PC-3 (cell line): ENCODE measurements around the gene ZNF687. TPM values are rescaled to one million over a fixed set of nuclear protein-coding genes. Genes with fewer than 3 reads are reported as not detected.

ENCODE experiments used
- ATAC-seq: fragments of 200-7000 bp; cut with Tn5 transposase; 2 replicates; pipeline ENCODE4 v1.9.1; 2020; ENCODE audit warnings: mild to moderate bottlenecking, moderate library complexity
- BruUV-seq: library from RNA; stranded (reverse); fragments of 400-500 nt; replicated peaks from 2 replicates; lab custom pipeline; 2021; lab: Mats Ljungman, UMichigan
- CTCF ChIA-PET: fragments of 300-600 bp; sonication (Branson Sonifier 250); formaldehyde crosslinking; loops from one replicate; lab custom pipeline; 2022; ENCODE audit warnings: antibody characterized with exemption; lab: Charles Lee
- POLR2A ChIA-PET: fragments of 300-600 bp; sonication (Branson Sonifier 250); formaldehyde crosslinking; loops from one replicate; lab custom pipeline; 2022; ENCODE audit warnings: antibody characterized with exemption; ENCODE audit not compliant: unreplicated experiment; lab: Charles Lee
- DNase-seq: peaks from one replicate; pipeline ENCODE4 v3.0.0-alpha.2; 2015
- H2AFZ ChIP-seq: fragments of 300-600 bp; sonication (generic); 2 replicates; pipeline ENCODE4 v1.6.0; 2016; ENCODE audit warnings: antibody characterized with exemption, low read length
- H3F3A ChIP-seq: fragments of 300-600 bp; sonication (generic); one replicate; pipeline ENCODE4 v1.6.0; 2017; ENCODE audit warnings: antibody characterized with exemption, low read length, control low read depth, mild to moderate bottlenecking; ENCODE audit not compliant: unreplicated experiment
- H3K27ac ChIP-seq: fragments of 300-600 bp; sonication (generic); 2 replicates; pipeline ENCODE4 v1.5.1; 2016; ENCODE audit warnings: mild to moderate bottlenecking, low read length
- H3K27me3 ChIP-seq: fragments of 300-600 bp; sonication (generic); 2 replicates; pipeline ENCODE4 v1.6.1; 2016; ENCODE audit warnings: low read length, mixed read lengths
- H3K36me3 ChIP-seq: fragments of 300-600 bp; sonication (generic); 2 replicates; pipeline ENCODE4 v1.6.1; 2016; ENCODE audit warnings: low read depth, mixed run types, low read length, mixed read lengths
- H3K4me1 ChIP-seq: fragments of 300-600 bp; sonication (generic); 2 replicates; pipeline ENCODE4 v1.5.1; 2016; ENCODE audit warnings: low read length; ENCODE audit not compliant: insufficient read depth
- H3K4me2 ChIP-seq: fragments of 300-600 bp; sonication (generic); 2 replicates; pipeline ENCODE4 v1.6.0; 2016; ENCODE audit warnings: low read length
- H3K4me3 ChIP-seq: fragments of 300-600 bp; sonication (generic); 2 replicates; pipeline ENCODE4 v1.5.1; 2016; ENCODE audit warnings: mild to moderate bottlenecking, low read length, mixed read lengths
- H3K79me2 ChIP-seq: fragments of 300-600 bp; sonication (generic); 2 replicates; pipeline ENCODE4 v1.6.1; 2017; ENCODE audit warnings: low read length, mixed read lengths
- H3K9ac ChIP-seq: fragments of 300-600 bp; sonication (generic); 2 replicates; pipeline ENCODE4 v1.6.0; 2016; ENCODE audit warnings: mild to moderate bottlenecking, low read length
- H3K9me2 ChIP-seq: fragments of 300-600 bp; sonication (generic); replicated peaks from 2 replicates; pipeline ENCODE4 v1.6.1; 2016; ENCODE audit warnings: mixed run types, low read length, mixed read lengths
- H3K9me3 ChIP-seq: fragments of 300-600 bp; sonication (generic); 2 replicates; pipeline ENCODE4 v1.6.1; 2016; ENCODE audit warnings: low read length, mixed read lengths
- H4K20me1 ChIP-seq: fragments of 300-600 bp; sonication (generic); 2 replicates; pipeline ENCODE4 v1.6.1; 2016; ENCODE audit warnings: low read length, mixed read lengths
- EZH2 ChIP-seq: fragments of 300-600 bp; sonication (generic); IDR thresholded peaks from one replicate; pipeline ENCODE4 v1.6.1; 2017; ENCODE audit warnings: antibody characterized with exemption, mild to moderate bottlenecking, low read length; ENCODE audit not compliant: unreplicated experiment
- EZH2phosphoT487 ChIP-seq: fragments of 300-600 bp; sonication (generic); IDR thresholded peaks from 2 replicates; pipeline ENCODE4 v1.6.1; 2018; ENCODE audit warnings: mild to moderate bottlenecking, antibody characterized with exemption, low read length, borderline replicate concordance
- intact Hi-C: fragments of 100-400 bp; cut with micrococcal nuclease; formaldehyde crosslinking; loops from 2 replicates; pipeline ENCODE4 v1.9.0; 2023
- total RNA-seq: library from RNA; depleted of rRNA; stranded (reverse); fragments of >200 nt; gene quantifications from 2 replicates; pipeline ENCODE4 v1.2.3, GENCODE V29; 2014
- TF ChIP-seq, protein P1 (sequence below): fragments of 300-600 bp; sonication (generic); conservative IDR thresholded peaks from 2 replicates; pipeline ENCODE4 v1.5.1; 2017; ENCODE audit warnings: antibody characterized with exemption, low read depth, mild to moderate bottlenecking, low read length

The ZNF687 gene
- total RNA-seq, 1 experiment from 2014 or later: 24.6 TPM

- no peaks in the 10 kb centered on the region for H3K9me2 ChIP-seq
- TF ChIP-seq EZH2: no peak
- TF ChIP-seq, protein P1, sequence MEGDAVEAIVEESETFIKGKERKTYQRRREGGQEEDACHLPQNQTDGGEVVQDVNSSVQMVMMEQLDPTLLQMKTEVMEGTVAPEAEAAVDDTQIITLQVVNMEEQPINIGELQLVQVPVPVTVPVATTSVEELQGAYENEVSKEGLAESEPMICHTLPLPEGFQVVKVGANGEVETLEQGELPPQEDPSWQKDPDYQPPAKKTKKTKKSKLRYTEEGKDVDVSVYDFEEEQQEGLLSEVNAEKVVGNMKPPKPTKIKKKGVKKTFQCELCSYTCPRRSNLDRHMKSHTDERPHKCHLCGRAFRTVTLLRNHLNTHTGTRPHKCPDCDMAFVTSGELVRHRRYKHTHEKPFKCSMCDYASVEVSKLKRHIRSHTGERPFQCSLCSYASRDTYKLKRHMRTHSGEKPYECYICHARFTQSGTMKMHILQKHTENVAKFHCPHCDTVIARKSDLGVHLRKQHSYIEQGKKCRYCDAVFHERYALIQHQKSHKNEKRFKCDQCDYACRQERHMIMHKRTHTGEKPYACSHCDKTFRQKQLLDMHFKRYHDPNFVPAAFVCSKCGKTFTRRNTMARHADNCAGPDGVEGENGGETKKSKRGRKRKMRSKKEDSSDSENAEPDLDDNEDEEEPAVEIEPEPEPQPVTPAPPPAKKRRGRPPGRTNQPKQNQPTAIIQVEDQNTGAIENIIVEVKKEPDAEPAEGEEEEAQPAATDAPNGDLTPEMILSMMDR: peak; percentile 94
- BruUV-seq: no TSS peak
- no peak overlapping the region for H3K27ac ChIP-seq
- intact Hi-C loops: loop anchor here (1.0 to 2.0 kb wide), 2 partner anchors 56 to 151 kb away; no protein-coding TSS in a partner anchor
- CTCF ChIA-PET: interaction anchor here (0.6 to 1.5 kb wide), 7 partner anchors 30 to 227 kb away, joined by 3 to 6 read pairs (median 4); partner anchors contain the start of gene ZNF687
- peaks cover 31% of the 10 kb centered on the region for H3K36me3 ChIP-seq
- H3K4me3 ChIP-seq: no peak overlapping the region
- ATAC-seq (peak; percentile 62), DNase-seq (peak; percentile 86)
- H3K9me3 ChIP-seq: no peaks in the 10 kb centered on the region
- H3K4me1 ChIP-seq: peaks cover 5% of the 10 kb centered on the region; the same call in 1 of the 2 replicates
- no peak overlapping the region for H2AFZ ChIP-seq
- H3K27me3 ChIP-seq: no peaks in the 10 kb centered on the region
- no peaks in the 10 kb centered on the region; the same call in 1 of the 2 replicates for H4K20me1 ChIP-seq
- no peak overlapping the region for H3K9ac ChIP-seq
- POLR2A ChIA-PET: interaction anchor here (0.5 to 1.0 kb wide), 4 partner anchors 9 to 86 kb away, joined by 3 to 13 read pairs (median 3); no protein-coding TSS in a partner anchor
- H3F3A ChIP-seq: peaks cover 4% of the 10 kb centered on the region
- H3K79me2 ChIP-seq: peaks cover 22% of the 10 kb centered on the region
- no peak overlapping the region for H3K4me2 ChIP-seq
Measured at GRCh38 chr1:151251656-151252470, 30.2 kb upstream of the ZNF687 start.

DNA sequence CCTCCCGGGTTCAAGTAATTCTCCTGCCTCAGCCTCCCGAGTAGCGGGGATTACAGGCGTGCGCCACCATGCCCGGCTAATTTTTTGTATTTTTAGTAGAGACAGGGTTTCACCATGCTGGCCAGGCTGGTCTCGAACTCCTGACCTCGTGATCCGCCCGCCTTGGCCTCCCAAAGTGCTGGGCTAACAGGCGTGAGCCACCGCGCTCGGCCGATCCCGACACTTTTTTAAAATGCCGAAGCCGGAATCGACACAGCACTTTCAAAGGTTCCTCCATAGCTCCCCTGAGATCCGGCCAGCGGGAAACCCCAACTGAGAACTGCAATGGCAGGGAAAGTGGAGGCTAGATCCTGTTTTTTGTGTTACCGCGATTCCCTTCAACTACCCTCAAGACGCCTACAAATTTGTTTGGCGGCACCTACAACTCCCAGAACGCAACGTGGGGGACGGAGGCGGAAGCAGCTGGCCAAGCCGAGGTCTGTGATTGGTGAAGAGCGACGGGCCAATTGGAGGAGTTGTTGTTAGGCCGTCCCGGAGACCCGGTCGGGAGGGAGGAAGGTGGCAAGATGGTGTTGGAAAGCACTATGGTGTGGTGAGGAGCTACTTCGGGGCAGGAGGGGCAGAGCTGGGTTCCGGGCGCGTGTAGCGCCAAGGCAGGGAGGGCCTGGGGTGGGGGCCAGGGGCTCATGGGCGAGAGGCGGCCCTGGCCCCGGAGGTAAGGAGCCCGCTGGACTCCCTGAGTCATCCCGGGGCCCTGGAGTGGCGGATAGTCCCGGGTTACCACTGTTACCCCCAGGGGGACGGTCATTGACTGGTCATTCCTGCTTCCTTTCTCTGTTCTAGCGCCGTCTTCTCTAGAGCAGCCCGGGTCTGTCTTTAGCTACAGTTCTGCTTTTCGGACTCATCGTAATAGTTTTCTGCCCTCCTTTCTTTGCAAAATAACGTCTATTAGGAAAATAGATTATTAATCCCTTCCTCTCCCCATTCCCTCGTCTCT, 27.6 kb upstream of the ZNF687 start, which contains the start of gene PSMD4:
PSMD4 (plus strand) TSS at position 518 of the 997 bp plus-strand sequence; CDS start at position 567, 49 bp downstream.
- Histone ChIP-seq H3K79me2 (peaks cover 49% of the 10 kb centered on the region), H3K4me2 (peak within 1 kb of the TSS; percentile 84), H3K36me3 (peaks cover 8% of the 10 kb centered on the region), H3K27ac (peak within 1 kb of the TSS; percentile 75), H3K27me3 (no peaks in the 10 kb centered on the region), H3K9me2 (no peaks in the 10 kb centered on the region), H3K9me3 (no peaks in the 10 kb centered on the region), H4K20me1 (no peaks in the 10 kb centered on the region; the same call in 1 of the 2 replicates), H3K4me3 (peak within 1 kb of the TSS; percentile 81), H3K4me1 (peaks cover 9% of the 10 kb centered on the region; the same call in 1 of the 2 replicates), H3K9ac (peak within 1 kb of the TSS; percentile 84), H2AFZ (peak within 1 kb of the TSS; percentile 65), H3F3A (peaks cover 4% of the 10 kb centered on the region)
- BruUV-seq: TSS peak; percentile 96
- no peak for TF ChIP-seq EZH2phosphoT487
- TF ChIP-seq, protein P1: no peak
- CTCF ChIA-PET: interaction anchor here (0.7 to 1.0 kb wide), 2 partner anchors 27 to 155 kb away, joined by 3 to 5 read pairs; no protein-coding TSS in a partner anchor
- POLR2A ChIA-PET: interaction anchor here (0.5 to 1.3 kb wide), 7 partner anchors 29 to 1599 kb away, joined by 3 to 5 read pairs (median 3); partner anchors contain the start of gene VPS72
- ATAC-seq: peak; percentile 84
- peak; percentile 99 for DNase-seq
- intact Hi-C loops: no loop called here
